Trophoblast cell (in vitro differentiated cells and primary cell): ENCODE data around the gene ANKMY1.

Experiments
- DNase-seq, 2 donors: peaks; one replicate each; pipeline ENCODE4 v3.0.0-alpha.2; 2016
- H2AFZ ChIP-seq: 2 replicates; pipeline ENCODE4 v1.6.1; 2013; ENCODE audit warnings: low read length, moderate library complexity, mild to moderate bottlenecking; ENCODE audit not compliant: insufficient read depth, poor library complexity
- H2AK5ac ChIP-seq: 2 replicates; pipeline ENCODE4 v1.6.1; 2013; ENCODE audit warnings: mild to moderate bottlenecking, low read length
- H2BK120ac ChIP-seq: 2 replicates; pipeline ENCODE4 v1.6.1; 2013; ENCODE audit warnings: low read length, mild to moderate bottlenecking, moderate library complexity; ENCODE audit not compliant: insufficient read depth, poor library complexity
- H2BK12ac ChIP-seq: 2 replicates; pipeline ENCODE4 v1.6.1; 2013; ENCODE audit warnings: mild to moderate bottlenecking, low read length, moderate library complexity
- H2BK5ac ChIP-seq: 2 replicates; pipeline ENCODE4 v1.6.1; 2013; ENCODE audit warnings: low read length, low read depth, moderate library complexity, mild to moderate bottlenecking; ENCODE audit not compliant: poor library complexity
- H3K14ac ChIP-seq: 2 replicates; pipeline ENCODE4 v1.6.1; 2013; ENCODE audit warnings: mild to moderate bottlenecking, low read length
- H3K18ac ChIP-seq: 2 replicates; pipeline ENCODE4 v1.6.1; 2013; ENCODE audit warnings: mild to moderate bottlenecking, low read length
- H3K23ac ChIP-seq: 2 replicates; pipeline ENCODE4 v1.6.1; 2013; ENCODE audit warnings: low read length
- H3K27ac ChIP-seq: 2 replicates; pipeline ENCODE4 v1.5.1; 2013; ENCODE audit warnings: low read depth, mild to moderate bottlenecking, inconsistent platforms, low read length, moderate library complexity
- H3K27me3 ChIP-seq: 2 replicates; pipeline ENCODE4 v1.6.1; 2013; ENCODE audit warnings: inconsistent platforms, mild to moderate bottlenecking, low read length, moderate library complexity; ENCODE audit not compliant: insufficient read depth
- H3K36me3 ChIP-seq, 2 experiments: 1 replicate in 1 of 2; 2 replicates in 1 of 2; pipeline ENCODE4 v1.6.1; 2013; ENCODE audit warnings: low read length in 2 of 2, mild to moderate bottlenecking in 2 of 2, moderate library complexity in 1 of 2; ENCODE audit not compliant: insufficient read depth in 2 of 2, control insufficient read depth in 1 of 2
- H3K4ac ChIP-seq: 2 replicates; pipeline ENCODE4 v1.6.1; 2013; ENCODE audit warnings: low read depth, mild to moderate bottlenecking, low read length, moderate library complexity
- H3K4me1 ChIP-seq, 2 experiments: 1 replicate in 1 of 2; 2 replicates in 1 of 2; pipeline ENCODE4 v1.6.1; 2013; ENCODE audit warnings: low read length in 2 of 2, mild to moderate bottlenecking in 2 of 2, moderate library complexity in 1 of 2; ENCODE audit not compliant: insufficient read depth in 2 of 2, control insufficient read depth in 1 of 2
- H3K4me2 ChIP-seq: 2 replicates; pipeline ENCODE4 v1.6.1; 2013; ENCODE audit warnings: inconsistent platforms, mild to moderate bottlenecking, low read length, moderate library complexity
- H3K4me3 ChIP-seq: 2 replicates; pipeline ENCODE4 v1.5.1; 2013; ENCODE audit warnings: mild to moderate bottlenecking, low read depth, low read length, inconsistent platforms
- H3K79me1 ChIP-seq: one replicate; pipeline ENCODE4 v1.6.1; 2013; ENCODE audit warnings: low read length
- H3K79me2 ChIP-seq: 2 replicates; pipeline ENCODE4 v1.6.1; 2013; ENCODE audit warnings: low read length, mild to moderate bottlenecking; ENCODE audit not compliant: control insufficient read depth, insufficient read depth, poor library complexity
- H3K9ac ChIP-seq: 2 replicates; pipeline ENCODE4 v1.6.1; 2013; ENCODE audit warnings: mild to moderate bottlenecking, low read length
- H3K9me3 ChIP-seq: 2 replicates; pipeline ENCODE4 v1.6.1; 2013; ENCODE audit warnings: low read depth, mild to moderate bottlenecking, control low read depth, inconsistent platforms, low read length; ENCODE audit not compliant: insufficient read depth
- H4K12ac ChIP-seq: 2 replicates; pipeline ENCODE4 v1.6.1; 2013; ENCODE audit warnings: low read depth, mild to moderate bottlenecking, low read length, moderate library complexity
- H4K8ac ChIP-seq: 2 replicates; pipeline ENCODE4 v1.6.1; 2013; ENCODE audit warnings: low read depth, mild to moderate bottlenecking, low read length, moderate library complexity
- H4K91ac ChIP-seq: one replicate; pipeline ENCODE4 v1.6.1; 2013; ENCODE audit warnings: low read depth, mild to moderate bottlenecking, low read length, moderate library complexity
- WGBS: extraction: QIAGEN DNeasy Blood & Tissue Kit; methylation state at CpG from one replicate; pipeline ENCODE4 v1.1.7; 2013; ENCODE audit warnings: missing lambda C conversion rate; ENCODE audit not compliant: insufficient read length, insufficient coverage; ENCODE audit errors: extremely low coverage; 5-methylcytosine and 5-hydroxymethylcytosine counted together

Gene ANKMY1

GRCh38 chr2:240556553-240557100 is 1.2 kb downstream of the ANKMY1 start:
- no peak overlapping the region for H2BK12ac ChIP-seq
- H3K9ac ChIP-seq, result no peak overlapping the region
- H3K4me1 ChIP-seq, result peaks cover 0 to 11% of the 10 kb centered on the region in 2 experiments
- no peak overlapping the region for H2BK120ac ChIP-seq
- no peak overlapping the region for H3K4me2 ChIP-seq
- no peak overlapping the region for H3K4ac ChIP-seq
- no peak overlapping the region for H4K8ac ChIP-seq
- no peak overlapping the region for H3K27ac ChIP-seq
- no peaks in the 10 kb centered on the region for H3K27me3 ChIP-seq
- H4K91ac ChIP-seq, result no peak overlapping the region
- H3K23ac ChIP-seq, result no peak overlapping the region
- H3K79me2 ChIP-seq, result peaks cover 5% of the 10 kb centered on the region
- no peak overlapping the region for H4K12ac ChIP-seq
- H3K4me3 ChIP-seq, result no peak overlapping the region
- no CpG with 5 or more reads among the region's 9 CpGs for WGBS
- H2BK5ac ChIP-seq, result no peak overlapping the region
- peaks cover 9% of the 10 kb centered on the region for H3K79me1 ChIP-seq
- no peak overlapping the region for H2AK5ac ChIP-seq
- peak in 1 of 2 donors; percentile 44 for DNase-seq
- no peak overlapping the region for H3K14ac ChIP-seq
- H3K36me3 ChIP-seq, result peaks cover 6 to 8% of the 10 kb centered on the region in 2 experiments
- H3K9me3 ChIP-seq, result peaks cover 2% of the 10 kb centered on the region
- no peak overlapping the region for H2AFZ ChIP-seq
- no peak overlapping the region for H3K18ac ChIP-seq

- Histone ChIP-seq H3K4me3 (no peak overlapping the region), H3K14ac (no peak overlapping the region), H3K79me2 (peaks cover 2% of the 10 kb centered on the region), H3K4me2 (no peak overlapping the region), H3K4ac (no peak overlapping the region), H3K27me3 (no peaks in the 10 kb centered on the region), H2AFZ (no peak overlapping the region), H3K4me1 (peaks cover 0 to 9% of the 10 kb centered on the region in 2 experiments), H4K12ac (no peak overlapping the region), H3K18ac (no peak overlapping the region), H4K8ac (no peak overlapping the region), H2BK120ac (no peak overlapping the region), H3K9me3 (peaks cover 5% of the 10 kb centered on the region), H2BK5ac (no peak overlapping the region), H3K36me3 (peaks cover 8 to 11% of the 10 kb centered on the region in 2 experiments), H2BK12ac (no peak overlapping the region), H3K27ac (no peak overlapping the region), H3K79me1 (peaks cover 5% of the 10 kb centered on the region), H3K9ac (no peak overlapping the region), H2AK5ac (no peak overlapping the region), H3K23ac (no peak overlapping the region), H4K91ac (no peak overlapping the region)
- DNase-seq, result no peak
- no CpG with 5 or more reads among the region's 16 CpGs for WGBS
Observed at GRCh38 chr2:240555541-240556250, 2.1 kb downstream of the ANKMY1 start.

GRCh38 chr2:240554767-240555493 is 2.9 kb downstream of the ANKMY1 start:
- H2BK5ac ChIP-seq, result no peak overlapping the region
- H4K91ac ChIP-seq, result no peak overlapping the region

GRCh38 chr2:240553956-240554480 is 3.8 kb downstream of the ANKMY1 start:
- Histone ChIP-seq H4K91ac (no peak overlapping the region), H3K9ac (no peak overlapping the region), H4K8ac (no peak overlapping the region), H3K79me2 (no peaks in the 10 kb centered on the region), H3K27ac (no peak overlapping the region), H3K23ac (no peak overlapping the region), H4K12ac (no peak overlapping the region), H3K79me1 (no peaks in the 10 kb centered on the region), H3K4me2 (no peak overlapping the region), H3K9me3 (peaks cover 5% of the 10 kb centered on the region), H2BK5ac (no peak overlapping the region), H3K4me3 (no peak overlapping the region), H2BK120ac (no peak overlapping the region), H3K36me3 (peaks cover 8 to 11% of the 10 kb centered on the region in 2 experiments), H2BK12ac (no peak overlapping the region), H3K27me3 (no peaks in the 10 kb centered on the region), H3K4me1 (peaks cover 0 to 6% of the 10 kb centered on the region in 2 experiments), H3K14ac (no peak overlapping the region), H3K4ac (no peak overlapping the region), H2AFZ (no peak overlapping the region), H3K18ac (no peak overlapping the region), H2AK5ac (no peak overlapping the region)
- WGBS, result no CpG with 5 or more reads among the region's 7 CpGs
- DNase-seq, result no peak

More at GRCh38 chr2:240554767-240555493, 2.9 kb downstream of the ANKMY1 start:
- H3K79me2 ChIP-seq, result no peaks in the 10 kb centered on the region
- no peak overlapping the region for H3K18ac ChIP-seq
- no peak overlapping the region for H2BK120ac ChIP-seq
- peaks cover 5% of the 10 kb centered on the region for H3K9me3 ChIP-seq
- no peak overlapping the region for H3K4me2 ChIP-seq
- no peak for DNase-seq
- no peak overlapping the region for H3K27ac ChIP-seq
- no peak overlapping the region for H2AK5ac ChIP-seq
- no peak overlapping the region for H2BK12ac ChIP-seq
- peaks cover 8 to 11% of the 10 kb centered on the region in 2 experiments for H3K36me3 ChIP-seq
- no peak overlapping the region for H4K12ac ChIP-seq
- H3K4me3 ChIP-seq, result no peak overlapping the region
- WGBS, result no CpG with 5 or more reads among the region's 17 CpGs
- no peak overlapping the region for H4K8ac ChIP-seq
- H3K27me3 ChIP-seq, result no peaks in the 10 kb centered on the region
- H3K4ac ChIP-seq, result no peak overlapping the region
- no peak overlapping the region for H3K9ac ChIP-seq
- H3K14ac ChIP-seq, result no peak overlapping the region
- no peaks in the 10 kb centered on the region for H3K79me1 ChIP-seq
- no peak overlapping the region for H2AFZ ChIP-seq
- peaks cover 0 to 9% of the 10 kb centered on the region in 2 experiments for H3K4me1 ChIP-seq
- no peak overlapping the region for H3K23ac ChIP-seq
